Measurements from ENCODE around the gene EPM2AIP1. TPM values are rescaled to one million over a fixed set of nuclear protein-coding genes. Genes with fewer than 3 reads are reported as not detected.

The EPM2AIP1 gene
- polyA plus RNA-seq, 1 of the 3 experiments (the other 2 are of a cell fraction) = 4.7 TPM

GRCh38 chr3:37024820-37025405, 32.0 kb upstream of the EPM2AIP1 start:
- H3K4me3 ChIP-seq (ENCODE audit: low read depth in 2 of 2, low read length in 1 of 2) = no peak overlapping the region
- H3K27ac ChIP-seq (ENCODE audit: low read depth in 2 of 2, low read length in 1 of 2) = no peak overlapping the region
- TF ChIP-seq IRF3 (IDR thresholded peaks at IDR 0.05; ENCODE audit: low read depth, low read length) = no peak
- TF ChIP-seq EZH2phosphoT487 (IDR thresholded peaks at IDR 0.05; ENCODE audit: borderline replicate concordance, low read depth) = no peak
- TF ChIP-seq SIN3A (IDR thresholded peaks at IDR 0.05; ENCODE audit: borderline replicate concordance, low read depth, low read length) = no peak
- TF ChIP-seq TEAD4 (IDR thresholded peaks at IDR 0.05; ENCODE audit: borderline replicate concordance, insufficient read depth) = no peak
- no peak for TF ChIP-seq FOXM1 (IDR thresholded peaks at IDR 0.05; ENCODE audit: low read depth)
- TF ChIP-seq EP300 (IDR thresholded peaks at IDR 0.05; ENCODE audit: borderline replicate concordance in 1 of 2, low read depth in 1 of 2, low read length in 1 of 2) = no peak
- no peak for TF ChIP-seq PBX3 (IDR thresholded peaks at IDR 0.05)
- TF ChIP-seq MXI1 (IDR thresholded peaks at IDR 0.05; ENCODE audit: low read depth, low read length) = no peak
- no peak for TF ChIP-seq POLR2AphosphoS5 (IDR thresholded peaks at IDR 0.05; ENCODE audit: low read depth, low read length)
- no peak for TF ChIP-seq FOSL2 (IDR thresholded peaks at IDR 0.05; ENCODE audit: borderline replicate concordance, low read depth)
- TF ChIP-seq RAD21 (IDR thresholded peaks at IDR 0.05; ENCODE audit: low read length) = no peak
- TF ChIP-seq MAX (IDR thresholded peaks at IDR 0.05; ENCODE audit: low read depth) = no peak
- no peak for TF ChIP-seq NFIC (IDR thresholded peaks at IDR 0.05; ENCODE audit: borderline replicate concordance)
- TF ChIP-seq CTCF (IDR thresholded peaks at IDR 0.05) = no peak
- no peak for TF ChIP-seq RCOR1 (IDR thresholded peaks at IDR 0.05; ENCODE audit: low read length)
- H2AFZ ChIP-seq (ENCODE audit: low read depth) = no peak overlapping the region
- no peaks in the 10 kb centered on the region for H3K9me2 ChIP-seq
- H3K4me2 ChIP-seq = no peak overlapping the region
- DNase-seq = no peak
- 94% methylated on average over 3 of the region's 3 CpGs for WGBS (ENCODE audit: low lambda C conversion rate)
- no peaks in the 10 kb centered on the region for H4K20me1 ChIP-seq (ENCODE audit: insufficient read depth)
- H3K36me3 ChIP-seq (replicated peaks in 1 of 2; ENCODE audit: control insufficient read depth in 1 of 2, insufficient read depth in 2 of 2, low read length in 1 of 2) = peaks cover 70 to 84% of the 10 kb centered on the region in 2 experiments
- no peaks in the 10 kb centered on the region for H3K79me2 ChIP-seq (ENCODE audit: insufficient read depth)
- H3K9ac ChIP-seq = no peak overlapping the region
- H3F3A ChIP-seq (replicated peaks; ENCODE audit: insufficient read depth) = peaks cover 5% of the 10 kb centered on the region
- CTCF ChIA-PET = interaction anchor here (1.4 kb wide), 1 partner anchor 73 kb away, joined by 3 read pairs; no protein-coding TSS in a partner anchor
- no peaks in the 10 kb centered on the region for H3K27me3 ChIP-seq (ENCODE audit: insufficient read depth)
- H3K9me3 ChIP-seq = no peaks in the 10 kb centered on the region
- no peaks in the 10 kb centered on the region for H3K4me1 ChIP-seq (ENCODE audit: control insufficient read depth in 1 of 2, insufficient read depth in 2 of 2, low read depth in 1 of 2, low read length in 1 of 2)
- POLR2A ChIA-PET = no interaction called here

Measured in SK-N-SH (cell line).